GM12872 (cell line): Measurements from ENCODE around the gene TMEM269.

Experiments used
- CTCF ChIP-seq: IDR thresholded peaks from 3 replicates; pipeline ENCODE4 v1.5.1; 2011; ENCODE audit warnings: low read depth, mild to moderate bottlenecking, low read length, moderate library complexity; ENCODE audit not compliant: insufficient read depth

The TMEM269 gene

GRCh38 chr1:42769811-42770210, 15.0 kb upstream of the TMEM269 start:
- TF ChIP-seq CTCF = no peak

DNA sequence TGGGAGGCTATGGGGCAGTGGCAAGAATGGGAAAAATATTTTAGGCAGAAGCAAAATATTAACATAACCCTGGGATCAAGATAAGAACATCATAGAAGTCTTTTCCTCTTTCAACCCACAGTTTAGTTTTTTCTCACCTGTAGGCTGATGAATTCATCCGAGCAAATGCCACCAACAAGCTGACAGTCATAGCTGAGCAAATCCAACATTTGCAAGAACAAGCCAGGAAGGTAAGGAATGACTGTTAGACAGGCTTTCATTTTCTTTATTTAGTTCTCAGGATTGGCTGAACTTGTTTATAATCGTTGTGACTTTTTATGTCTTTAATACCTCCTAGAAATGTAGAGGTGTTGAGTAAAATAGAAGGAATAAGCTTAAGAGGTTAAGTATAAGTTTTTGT, 11.4 kb upstream of the TMEM269 start:
- no peak for TF ChIP-seq CTCF

DNA sequence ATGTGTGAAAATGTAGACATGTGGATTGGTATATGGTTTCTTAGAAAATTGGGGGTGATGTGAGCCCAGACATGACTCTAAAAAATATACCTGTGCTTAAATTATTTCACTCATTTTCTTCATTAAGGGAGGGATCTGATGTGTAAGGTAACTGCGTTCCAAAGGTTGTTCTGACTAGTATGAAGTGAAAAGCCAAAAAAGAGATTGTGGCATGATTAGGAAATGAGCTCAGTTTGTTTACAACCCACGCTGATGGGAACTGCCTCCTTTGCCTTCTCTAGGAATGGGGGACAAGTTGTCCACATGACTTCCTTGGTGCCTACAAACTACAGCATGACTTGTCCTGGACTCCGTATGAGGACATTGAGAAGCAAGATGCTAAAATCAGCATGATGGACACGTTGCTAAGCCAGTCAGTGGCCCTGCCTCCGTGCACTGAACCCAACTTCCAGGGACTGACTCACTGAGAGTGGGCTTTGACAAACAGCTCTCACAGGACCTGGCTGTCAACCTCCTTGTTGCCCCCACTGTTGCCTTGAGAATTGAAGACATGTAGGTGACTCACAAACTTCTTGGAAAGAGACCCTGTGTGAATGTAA, 9.8 kb upstream of the TMEM269 start:
- no peak for TF ChIP-seq CTCF

DNA sequence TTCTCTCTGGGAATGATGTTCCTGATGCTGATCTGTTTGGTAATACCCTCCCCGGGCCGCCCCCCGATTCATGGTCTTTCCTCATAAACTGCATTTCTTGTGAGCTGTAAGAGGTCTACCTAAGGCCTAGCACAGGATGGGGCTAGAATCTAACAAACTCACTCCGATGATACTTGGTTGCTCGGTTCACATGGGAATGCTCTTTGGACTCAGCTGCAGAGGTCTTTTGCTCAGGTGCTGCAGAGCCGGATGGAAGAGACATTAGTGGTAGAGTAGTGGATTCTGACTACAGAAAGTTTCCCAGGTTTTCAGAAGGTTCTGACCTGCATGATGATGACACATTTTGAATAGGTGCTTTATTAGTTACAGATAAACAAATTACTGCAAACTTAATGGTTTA, 8.3 kb upstream of the TMEM269 start:
- TF ChIP-seq CTCF = no peak

- peak; percentile 72 for TF ChIP-seq CTCF
These were observed 6.9 kb upstream of the TMEM269 start for GRCh38 chr1:42777852-42778251.

DNA sequence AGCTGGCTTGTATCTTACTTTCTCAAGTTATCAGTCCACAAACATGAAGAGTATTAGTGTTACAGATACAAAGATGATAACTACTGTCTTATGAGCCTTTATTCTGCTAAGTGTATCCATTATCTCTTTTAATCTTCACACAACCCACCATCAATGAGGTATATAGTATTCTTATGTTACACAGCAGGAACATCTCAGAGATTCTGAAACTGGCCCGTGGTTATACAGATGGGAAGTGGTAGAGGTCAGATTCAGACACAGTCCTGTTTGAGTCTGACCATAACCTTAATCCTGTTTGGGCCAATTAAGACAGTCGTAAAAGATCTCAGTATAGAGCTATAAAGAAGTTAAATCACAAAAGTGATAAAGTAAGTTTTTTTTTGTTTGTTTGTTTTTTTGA, 5.1 kb upstream of the TMEM269 start:
- no peak for TF ChIP-seq CTCF

DNA sequence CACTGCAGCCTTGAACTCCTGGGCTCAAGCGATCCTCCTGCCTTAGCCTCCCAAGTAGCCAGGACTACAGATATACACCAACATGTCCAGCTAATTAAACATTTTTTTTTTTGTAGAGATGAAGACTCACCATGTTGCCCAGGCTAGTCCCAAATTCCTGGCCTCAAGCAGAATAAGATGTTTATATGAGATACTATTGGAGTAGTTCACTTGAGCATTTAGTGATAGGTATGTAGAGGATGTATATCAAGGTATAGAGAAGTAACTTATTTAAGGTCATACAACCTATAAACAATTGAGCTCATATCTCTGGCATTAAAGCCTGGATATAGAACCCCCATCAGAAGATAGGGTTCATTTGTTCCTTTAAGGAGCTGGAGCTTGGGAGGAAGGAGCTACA, 4.6 kb upstream of the TMEM269 start:
- TF ChIP-seq CTCF = no peak
